HCT116 (cell line): Measurements from ENCODE around the gene GALNT11.
"Not testable (repeated sequence)": the region's sequence is repeated elsewhere in the genome, so short reads cannot be mapped to it uniquely, and the experiment has no call there.

Source experiments
- EGR1 ChIP-seq: IDR thresholded peaks from 2 replicates; pipeline ENCODE4 v1.6.1; 2012; ENCODE audit warnings: low read depth
- EZH2 ChIP-seq: fragments of 200-600 bp; sonication (generic); IDR thresholded peaks from 2 replicates; pipeline ENCODE4 v1.6.1; 2017; ENCODE audit warnings: antibody characterized with exemption, mixed run types
- POLR2A ChIP-seq: IDR thresholded peaks from 2 replicates; pipeline ENCODE4 v1.7.0; 2011; ENCODE audit warnings: borderline replicate concordance; ENCODE audit not compliant: insufficient read depth, insufficient read length; ENCODE audit errors: extremely low read depth
- POLR2AphosphoS5 ChIP-seq: IDR thresholded peaks from 2 replicates; pipeline ENCODE4 v1.6.1; 2011; ENCODE audit warnings: mild to moderate bottlenecking, low read depth, low read length, moderate library complexity
- RAD21 ChIP-seq: IDR thresholded peaks from 2 replicates; pipeline ENCODE4 v1.6.1; 2012; ENCODE audit warnings: low read depth, mild to moderate bottlenecking
- SIN3A ChIP-seq: IDR thresholded peaks from 2 replicates; pipeline ENCODE4 v1.6.1; 2012; ENCODE audit warnings: low read depth
- TCF7L2 ChIP-seq: IDR thresholded peaks from 2 replicates; pipeline ENCODE4 v1.7.0; 2011; ENCODE audit warnings: borderline replicate concordance, inconsistent platforms; ENCODE audit not compliant: insufficient read depth, insufficient read length; ENCODE audit errors: extremely low read depth
- ZNF274 ChIP-seq: fragments of 200-500 bp; sonication (Bioruptor generic); IDR thresholded peaks from 2 replicates; pipeline ENCODE4 v1.6.1; 2014; ENCODE audit warnings: mild to moderate bottlenecking, low read depth, low read length, inconsistent platforms
- TF ChIP-seq, protein P1 (sequence below), 3 experiments: fragments of 200-600 bp in 1 of 3; sonication (generic) in 1 of 3; IDR thresholded peaks in 2 of 3; conservative IDR thresholded peaks in 1 of 3; 2 replicates each; pipeline ENCODE4 v1.5.1; 2012 to 2017; ENCODE audit warnings: low read depth in 2 of 3, low read length in 2 of 3, antibody characterized with exemption in 1 of 3, borderline replicate concordance in 1 of 3, control low read depth in 1 of 3, mild to moderate bottlenecking in 1 of 3, mixed read lengths in 1 of 3, mixed run types in 1 of 3, moderate library complexity in 1 of 3; ENCODE audit not compliant: insufficient read depth in 1 of 3
- TF ChIP-seq, protein P2 (sequence below): IDR thresholded peaks from 2 replicates; pipeline ENCODE4 v1.6.1; 2012
- TF ChIP-seq, protein P3 (sequence below): IDR thresholded peaks from 2 replicates; pipeline ENCODE4 v1.6.1; 2012

DNA sequence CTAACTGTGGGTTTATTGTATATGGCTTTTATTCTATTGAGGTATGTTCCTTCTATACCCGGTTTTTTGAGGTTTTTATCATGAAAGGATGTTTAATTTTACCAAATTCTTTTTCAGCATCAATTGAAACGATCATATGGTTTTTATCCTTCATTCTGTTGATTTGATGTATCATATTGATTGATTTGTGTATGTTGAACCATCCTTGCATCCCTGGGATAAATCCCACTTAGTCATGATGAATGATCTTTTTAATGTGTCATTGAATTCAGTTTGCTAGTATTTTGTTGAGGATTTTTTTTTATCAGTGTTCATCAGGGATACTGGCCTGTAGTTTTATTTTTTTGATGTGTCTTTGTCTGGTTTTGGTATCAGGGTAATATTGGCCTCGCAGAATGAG, 19.4 kb downstream of the GALNT11 start:
- TF ChIP-seq, protein P1, sequence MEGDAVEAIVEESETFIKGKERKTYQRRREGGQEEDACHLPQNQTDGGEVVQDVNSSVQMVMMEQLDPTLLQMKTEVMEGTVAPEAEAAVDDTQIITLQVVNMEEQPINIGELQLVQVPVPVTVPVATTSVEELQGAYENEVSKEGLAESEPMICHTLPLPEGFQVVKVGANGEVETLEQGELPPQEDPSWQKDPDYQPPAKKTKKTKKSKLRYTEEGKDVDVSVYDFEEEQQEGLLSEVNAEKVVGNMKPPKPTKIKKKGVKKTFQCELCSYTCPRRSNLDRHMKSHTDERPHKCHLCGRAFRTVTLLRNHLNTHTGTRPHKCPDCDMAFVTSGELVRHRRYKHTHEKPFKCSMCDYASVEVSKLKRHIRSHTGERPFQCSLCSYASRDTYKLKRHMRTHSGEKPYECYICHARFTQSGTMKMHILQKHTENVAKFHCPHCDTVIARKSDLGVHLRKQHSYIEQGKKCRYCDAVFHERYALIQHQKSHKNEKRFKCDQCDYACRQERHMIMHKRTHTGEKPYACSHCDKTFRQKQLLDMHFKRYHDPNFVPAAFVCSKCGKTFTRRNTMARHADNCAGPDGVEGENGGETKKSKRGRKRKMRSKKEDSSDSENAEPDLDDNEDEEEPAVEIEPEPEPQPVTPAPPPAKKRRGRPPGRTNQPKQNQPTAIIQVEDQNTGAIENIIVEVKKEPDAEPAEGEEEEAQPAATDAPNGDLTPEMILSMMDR (IDR thresholded peaks at IDR 0.05 in 2 of 3, conservative IDR thresholded peaks at IDR 0.05 in 1 of 3; ENCODE audit: borderline replicate concordance in 1 of 3, insufficient read depth in 1 of 3, low read depth in 2 of 3, low read length in 2 of 3): not testable (repeated sequence)
- TF ChIP-seq ZNF274, POLR2AphosphoS5, POLR2A, RAD21, EZH2, EGR1, TCF7L2, SIN3A: not testable (repeated sequence)
- TF ChIP-seq, protein P2, sequence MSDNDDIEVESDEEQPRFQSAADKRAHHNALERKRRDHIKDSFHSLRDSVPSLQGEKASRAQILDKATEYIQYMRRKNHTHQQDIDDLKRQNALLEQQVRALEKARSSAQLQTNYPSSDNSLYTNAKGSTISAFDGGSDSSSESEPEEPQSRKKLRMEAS: not testable (repeated sequence)
- TF ChIP-seq, protein P3, sequence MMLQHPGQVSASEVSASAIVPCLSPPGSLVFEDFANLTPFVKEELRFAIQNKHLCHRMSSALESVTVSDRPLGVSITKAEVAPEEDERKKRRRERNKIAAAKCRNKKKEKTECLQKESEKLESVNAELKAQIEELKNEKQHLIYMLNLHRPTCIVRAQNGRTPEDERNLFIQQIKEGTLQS: not testable (repeated sequence)
